ENCODE results near the gene GNAQ.

DNA sequence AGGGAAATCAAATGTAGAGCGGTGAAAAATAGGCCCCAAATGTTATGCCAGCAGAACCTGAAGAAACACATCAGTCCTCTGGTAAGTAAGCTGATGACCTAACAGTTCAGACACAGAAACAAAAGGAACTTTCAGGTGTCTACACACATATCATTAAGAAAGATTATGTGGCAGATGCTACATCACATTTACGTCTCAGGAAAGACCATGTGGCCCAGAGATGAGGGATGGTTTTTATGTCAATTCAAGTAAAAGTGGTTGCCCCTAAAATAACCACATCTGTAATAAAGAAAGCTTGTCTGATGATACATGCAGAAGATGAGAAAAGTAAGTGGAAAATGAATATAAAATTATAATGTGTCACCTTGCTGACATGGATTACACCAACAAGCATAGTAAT is 31.4 kb downstream of the GNAQ start:
- no peak for TF ChIP-seq CTCF (IDR thresholded peaks at IDR 0.05)
- TF ChIP-seq ZNF317 (CRISPR knock-in tag; IDR thresholded peaks at IDR 0.05; ENCODE audit: borderline replicate concordance, low read depth) = no peak
- no peak for TF ChIP-seq FOXK1 (CRISPR knock-in tag; IDR thresholded peaks at IDR 0.05)
- TF ChIP-seq TEAD1 (CRISPR knock-in tag; IDR thresholded peaks at IDR 0.05) = no peak
- TF ChIP-seq, protein P1, sequence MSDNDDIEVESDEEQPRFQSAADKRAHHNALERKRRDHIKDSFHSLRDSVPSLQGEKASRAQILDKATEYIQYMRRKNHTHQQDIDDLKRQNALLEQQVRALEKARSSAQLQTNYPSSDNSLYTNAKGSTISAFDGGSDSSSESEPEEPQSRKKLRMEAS (CRISPR knock-in tag; IDR thresholded peaks at IDR 0.05) = no peak
- TF ChIP-seq NR2C2 (CRISPR knock-in tag; IDR thresholded peaks at IDR 0.05) = no peak
- no peak for TF ChIP-seq SMAD4 (CRISPR knock-in tag; IDR thresholded peaks at IDR 0.05)
- no peak for TF ChIP-seq EMX1 (CRISPR knock-in tag; IDR thresholded peaks at IDR 0.05)

Data from WTC11 (cell line).